Adrenal gland (tissue), 5 donors: ENCODE results near the gene UBE3B.

Source experiments
- POLR2A ChIP-seq, 2 donors: fragments of 450-650 bp; IDR thresholded peaks; one replicate each; pipeline ENCODE4 v1.6.1; 2017; ENCODE audit warnings: antibody characterized with exemption in 2 of 2, mild to moderate bottlenecking in 2 of 2, moderate library complexity in 1 of 2
- TF ChIP-seq, protein P1 (sequence below), 6 experiments: fragments of 450-650 bp in 4 of 6; fragments of 200-600 bp in 2 of 6; sonication (generic) in 1 of 6; IDR thresholded peaks; 1 replicate in 5 of 6; 2 replicates in 1 of 6; pipeline versions ENCODE4 v1.5.1 to v1.8.0; 2016 to 2021; ENCODE audit warnings: antibody characterized with exemption in 6 of 6, mild to moderate bottlenecking in 2 of 6, moderate library complexity in 1 of 6
- donor health status: DM: no; HTN: no; CAD: no.

DNA sequence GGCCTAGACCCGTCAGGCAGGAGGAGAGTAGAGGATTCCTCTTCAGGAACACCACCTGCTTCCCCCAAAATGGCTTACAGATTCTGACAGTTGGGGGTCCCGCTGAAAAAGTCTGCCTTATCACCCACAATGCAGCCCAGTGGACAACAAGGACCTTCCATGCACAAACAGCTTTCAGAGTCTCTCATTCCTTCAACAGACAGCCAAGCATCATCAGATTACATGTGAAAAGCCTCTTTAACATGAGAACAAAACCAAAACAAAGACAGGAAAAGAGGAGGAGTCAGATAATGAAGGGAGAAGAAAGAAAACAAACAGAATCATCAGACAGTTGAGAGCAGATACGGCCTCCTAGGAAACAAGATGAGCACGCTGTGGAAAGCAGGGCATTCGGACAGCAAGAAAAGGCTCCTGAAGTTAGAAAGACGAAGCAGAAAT, 18.6 kb upstream of the UBE3B start:
- TF ChIP-seq, protein P1, sequence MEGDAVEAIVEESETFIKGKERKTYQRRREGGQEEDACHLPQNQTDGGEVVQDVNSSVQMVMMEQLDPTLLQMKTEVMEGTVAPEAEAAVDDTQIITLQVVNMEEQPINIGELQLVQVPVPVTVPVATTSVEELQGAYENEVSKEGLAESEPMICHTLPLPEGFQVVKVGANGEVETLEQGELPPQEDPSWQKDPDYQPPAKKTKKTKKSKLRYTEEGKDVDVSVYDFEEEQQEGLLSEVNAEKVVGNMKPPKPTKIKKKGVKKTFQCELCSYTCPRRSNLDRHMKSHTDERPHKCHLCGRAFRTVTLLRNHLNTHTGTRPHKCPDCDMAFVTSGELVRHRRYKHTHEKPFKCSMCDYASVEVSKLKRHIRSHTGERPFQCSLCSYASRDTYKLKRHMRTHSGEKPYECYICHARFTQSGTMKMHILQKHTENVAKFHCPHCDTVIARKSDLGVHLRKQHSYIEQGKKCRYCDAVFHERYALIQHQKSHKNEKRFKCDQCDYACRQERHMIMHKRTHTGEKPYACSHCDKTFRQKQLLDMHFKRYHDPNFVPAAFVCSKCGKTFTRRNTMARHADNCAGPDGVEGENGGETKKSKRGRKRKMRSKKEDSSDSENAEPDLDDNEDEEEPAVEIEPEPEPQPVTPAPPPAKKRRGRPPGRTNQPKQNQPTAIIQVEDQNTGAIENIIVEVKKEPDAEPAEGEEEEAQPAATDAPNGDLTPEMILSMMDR (IDR thresholded peaks at IDR 0.05) = no peak
- TF ChIP-seq POLR2A (IDR thresholded peaks at IDR 0.05) = no peak
